ENCODE results near the gene TMED7. TPM values are rescaled to one million over a fixed set of nuclear protein-coding genes. Genes with fewer than 3 reads are reported as not detected.

Gene TMED7
- total RNA-seq, 1 donor from 2014 or later: 113 TPM

DNA sequence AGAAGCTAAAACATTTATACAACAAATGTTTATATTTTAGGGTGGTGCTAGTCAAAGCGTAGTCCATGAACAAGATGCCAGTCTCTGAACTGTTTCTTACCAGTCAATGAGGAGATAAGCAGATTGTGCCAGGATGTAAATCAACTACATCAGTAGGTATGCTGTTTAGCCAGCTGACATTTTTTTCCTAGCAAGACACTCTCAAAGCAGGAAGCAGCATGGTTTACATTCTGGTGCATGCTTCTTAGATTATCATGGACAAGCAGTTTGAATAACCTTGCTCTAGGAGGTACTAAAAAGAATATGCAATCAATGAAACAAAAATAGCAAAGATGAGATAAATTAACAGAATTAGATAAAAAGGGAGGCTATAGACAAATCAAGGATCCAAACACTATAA lies 40.6 kb downstream of the TMED7 start:
- no peak for ATAC-seq
- no peak for DNase-seq (ENCODE audit: low spot score)

DNA sequence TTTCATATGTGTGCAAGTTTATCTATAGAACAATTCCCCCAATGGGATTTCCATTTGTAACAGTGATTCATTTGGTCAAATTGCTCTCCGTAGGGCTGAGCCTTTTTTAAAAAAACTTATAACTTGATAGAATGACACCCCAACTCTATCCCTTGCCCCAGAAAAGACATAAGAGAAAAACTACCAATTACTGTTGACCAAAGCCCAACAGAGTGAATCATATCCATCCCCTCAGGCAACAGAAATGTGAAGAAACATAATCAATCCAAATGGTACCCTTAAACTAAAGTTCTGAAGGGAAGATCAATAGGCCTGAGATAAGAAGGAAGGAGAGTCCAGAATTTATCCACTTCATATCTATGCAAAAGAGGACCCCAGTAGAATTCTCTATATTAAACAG lies 41.3 kb downstream of the TMED7 start:
- no peak for DNase-seq (ENCODE audit: low spot score)
- ATAC-seq: no peak

DNA sequence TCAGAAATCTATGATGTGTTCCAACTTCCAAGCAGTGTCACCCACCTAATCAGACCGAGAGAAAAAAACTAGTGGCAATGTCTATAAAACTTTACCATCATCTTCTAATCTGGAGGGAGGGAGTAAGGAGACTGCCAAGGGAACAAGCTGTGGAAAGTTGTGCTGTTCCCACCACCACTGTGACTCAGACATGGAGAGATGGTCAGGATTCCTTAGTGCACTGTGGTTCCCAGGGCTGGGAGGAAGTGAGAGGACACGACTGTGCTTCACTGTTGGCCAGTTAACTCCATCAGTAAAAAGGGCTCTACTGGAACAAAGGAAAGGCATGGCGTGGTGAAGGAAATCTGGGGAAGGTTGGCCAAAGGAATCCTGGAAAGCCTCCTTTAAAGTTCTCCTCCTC lies 42.4 kb downstream of the TMED7 start:
- no peak for DNase-seq (ENCODE audit: low spot score)
- ATAC-seq: no peak

DNA sequence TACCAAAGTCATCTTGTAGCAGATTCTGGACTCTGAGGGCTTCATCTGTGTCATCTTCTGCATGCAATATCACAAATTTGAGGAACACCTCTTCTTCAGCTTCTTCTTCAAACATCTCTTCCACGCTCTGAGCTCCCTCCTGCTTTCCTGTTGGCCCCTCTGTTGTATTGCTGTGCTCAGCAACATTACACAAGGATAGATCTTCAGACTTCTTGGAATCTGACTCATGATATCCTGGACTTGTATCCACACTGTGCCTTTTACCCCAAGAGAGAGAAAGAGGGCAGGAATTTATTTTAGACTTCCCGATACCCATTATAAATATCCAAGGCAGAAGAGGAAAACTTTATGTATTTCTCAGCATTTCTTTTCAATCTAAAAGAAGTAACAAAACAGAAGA lies 44.9 kb downstream of the TMED7 start:
- ATAC-seq (no peak), DNase-seq (ENCODE audit: low spot score) (no peak)

DNA sequence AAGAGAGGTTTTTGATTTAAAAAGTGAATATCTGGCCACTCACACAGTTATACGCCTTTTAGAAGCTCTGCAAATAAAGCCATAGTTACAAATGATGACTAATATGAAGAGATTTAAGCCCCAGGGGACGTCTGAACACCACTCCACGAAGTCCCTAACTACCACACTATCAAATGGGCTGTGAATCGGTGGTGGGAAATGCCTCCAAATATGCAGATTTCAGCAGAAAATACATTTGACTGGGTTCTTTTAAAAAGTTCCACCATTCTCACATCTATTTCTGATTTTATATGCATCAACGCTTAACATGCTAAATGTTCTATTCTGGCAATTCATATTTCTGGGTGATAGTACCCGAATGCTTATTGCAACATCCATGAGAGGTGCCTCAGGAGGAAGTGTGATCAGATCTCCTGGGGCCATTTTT lies 46.1 kb downstream of the TMED7 start:
- DNase-seq (ENCODE audit: low spot score) (no peak), ATAC-seq (no peak)

DNA sequence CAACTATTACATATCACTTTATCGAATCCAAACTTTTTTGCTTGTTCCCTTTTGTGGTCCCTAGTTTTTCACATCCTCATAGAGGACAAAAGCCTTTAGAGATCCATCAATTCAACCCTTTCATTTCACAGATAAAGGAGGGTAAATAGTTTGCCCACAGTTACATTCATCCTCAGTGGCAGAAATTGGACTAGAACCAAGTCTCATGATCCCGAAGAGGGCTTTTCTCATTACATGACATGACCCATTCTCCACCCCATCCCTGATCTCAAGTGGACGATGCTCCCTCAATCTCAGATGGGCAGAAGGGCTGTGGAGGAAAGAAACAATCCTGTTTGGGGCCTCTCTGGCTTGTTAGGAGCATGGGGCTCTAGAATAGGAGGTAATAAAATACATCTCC lies 46.6 kb downstream of the TMED7 start:
- no peak for ATAC-seq
- no peak for DNase-seq (ENCODE audit: low spot score)

DNA sequence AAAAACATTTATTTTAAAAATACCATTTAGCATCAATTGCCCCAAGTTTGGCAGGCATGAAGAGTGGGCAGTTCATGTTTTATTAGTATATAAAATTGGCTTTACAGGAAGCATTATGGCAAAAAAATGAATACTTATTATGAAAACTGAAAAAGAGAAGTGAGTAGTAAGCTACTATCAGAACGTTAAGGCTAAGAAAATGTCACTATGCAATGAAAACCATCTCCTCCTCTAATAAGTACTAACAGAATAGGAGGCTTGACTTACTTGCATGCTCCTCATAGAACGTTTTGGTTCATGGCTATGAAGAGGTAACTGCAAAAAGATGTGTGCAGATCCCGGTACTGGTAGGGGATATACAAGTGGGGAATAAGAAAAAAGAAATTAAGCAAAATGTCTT lies 47.2 kb downstream of the TMED7 start:
- DNase-seq (ENCODE audit: low spot score): no peak
- no peak for ATAC-seq

DNA sequence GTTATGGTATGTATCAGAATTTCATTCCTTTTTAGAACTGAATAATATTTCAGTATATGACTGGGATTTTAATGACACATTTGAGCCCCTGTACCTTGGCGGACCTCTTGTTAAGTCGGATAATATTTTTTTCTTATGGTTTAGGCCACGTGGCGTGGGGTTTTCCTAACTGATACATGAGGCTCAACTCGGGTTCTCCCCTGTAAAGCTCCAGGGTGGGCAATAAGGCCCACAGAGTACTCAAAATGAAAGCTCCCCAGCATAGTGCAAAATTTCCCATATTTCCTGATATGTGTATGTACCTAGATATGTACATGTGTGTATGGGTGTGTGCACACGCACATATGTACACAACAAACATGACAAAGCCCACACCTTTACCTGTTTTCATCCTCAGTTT lies 48.1 kb downstream of the TMED7 start:
- ATAC-seq: no peak
- no peak for DNase-seq (ENCODE audit: low spot score)

DNA sequence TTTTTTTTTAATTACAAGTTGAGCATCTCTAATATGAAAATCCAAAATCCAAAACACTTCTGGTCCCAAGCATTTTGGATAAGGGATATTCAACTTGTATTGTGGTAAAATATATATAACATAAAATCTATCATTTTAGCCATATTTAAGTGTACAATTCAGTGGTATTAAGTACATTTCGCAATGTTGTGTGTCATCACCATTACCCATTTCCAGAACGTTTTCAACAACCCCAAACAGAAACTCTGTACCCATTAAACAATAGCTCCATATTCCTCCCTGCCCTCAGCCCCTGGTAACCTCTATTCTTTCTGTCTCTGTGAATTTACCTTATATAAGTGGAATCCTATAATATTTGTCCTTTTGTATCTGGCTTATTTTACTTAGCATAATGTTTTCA lies 48.5 kb downstream of the TMED7 start:
- DNase-seq (ENCODE audit: low spot score) (no peak), ATAC-seq (no peak)

DNA sequence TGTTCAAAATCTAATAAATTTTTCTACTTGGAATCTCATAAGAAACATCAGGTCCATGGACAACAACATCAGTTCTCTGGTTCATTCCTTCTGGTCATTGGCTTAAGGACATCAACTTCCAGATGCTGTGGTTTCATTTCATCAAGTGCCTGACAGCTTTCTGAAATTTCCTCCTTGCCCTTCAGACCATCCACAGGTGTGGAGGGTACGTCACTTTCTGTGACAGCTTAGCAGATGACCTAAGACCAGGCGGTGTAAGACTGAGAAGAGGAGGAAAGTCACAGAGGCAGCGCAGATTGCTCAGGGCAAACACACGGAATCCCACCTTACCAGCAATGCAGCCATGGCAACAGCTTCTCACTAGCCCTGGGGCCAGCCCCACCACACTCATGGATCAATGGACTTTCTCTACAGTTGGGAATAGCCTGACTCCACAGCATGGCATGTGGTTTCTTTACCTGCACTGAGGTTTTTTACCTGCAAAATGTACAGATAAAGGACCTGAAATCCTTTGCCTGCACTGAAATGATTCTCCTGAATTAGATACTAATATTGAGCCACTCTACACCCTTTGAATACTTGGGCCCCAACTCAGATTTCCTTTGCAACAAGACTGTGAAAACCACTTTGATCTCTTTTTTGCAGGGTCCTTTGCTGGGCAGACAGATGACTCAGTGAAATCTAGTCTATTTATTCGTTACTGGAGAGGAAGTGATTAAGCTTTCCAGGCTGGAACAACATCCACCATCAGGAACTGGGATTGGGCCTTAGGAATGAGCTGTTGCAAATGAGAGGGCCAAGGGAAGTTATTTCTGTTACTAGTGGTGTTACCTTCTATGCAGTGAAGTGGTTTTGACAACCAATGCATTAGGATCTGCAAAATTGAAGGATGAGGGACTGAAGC lies 50.4 kb downstream of the TMED7 start:
- DNase-seq (ENCODE audit: low spot score) (no peak), ATAC-seq (no peak)

DNA sequence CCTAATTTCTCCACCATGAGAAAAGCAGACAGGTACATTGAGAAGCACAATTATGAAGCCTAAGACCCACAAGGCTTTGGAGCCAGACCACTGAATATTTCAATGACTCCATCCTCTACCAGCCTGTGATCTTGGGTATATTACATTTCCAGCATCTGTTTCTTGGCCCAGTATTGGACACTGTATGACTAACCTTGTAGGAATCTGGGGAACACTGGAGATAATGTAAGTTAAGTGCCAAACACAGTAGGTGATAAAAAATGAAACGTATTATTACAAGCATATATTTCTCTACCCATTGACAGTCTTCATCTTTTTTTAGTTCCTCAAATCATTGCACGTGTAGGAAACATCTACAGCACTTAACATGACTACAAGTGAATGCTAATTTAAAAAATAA lies 52.7 kb downstream of the TMED7 start:
- no peak for DNase-seq (ENCODE audit: low spot score)
- ATAC-seq: no peak

DNA sequence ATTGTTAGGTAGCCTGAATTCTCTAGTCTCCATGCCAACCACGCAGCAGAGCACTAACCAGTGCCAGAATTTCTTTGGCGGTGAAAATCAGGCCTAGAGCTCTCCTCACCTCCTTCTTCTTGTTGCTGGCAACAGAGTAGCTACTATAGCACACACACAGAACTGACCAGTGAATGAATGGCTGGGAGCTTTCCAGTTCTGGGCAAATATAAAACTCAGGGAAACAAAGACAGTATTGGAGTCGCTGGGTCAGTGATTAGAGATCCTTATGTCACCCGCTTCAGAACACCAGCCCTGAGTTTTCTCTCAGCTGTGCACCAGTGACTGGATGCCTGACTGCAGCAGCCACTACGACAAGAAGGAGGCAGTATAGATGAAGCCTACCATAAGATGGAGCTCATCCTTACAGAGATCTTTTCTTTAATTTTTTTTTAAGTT lies 54.4 kb downstream of the TMED7 start:
- no peak for ATAC-seq
- DNase-seq (ENCODE audit: low spot score): no peak

DNA sequence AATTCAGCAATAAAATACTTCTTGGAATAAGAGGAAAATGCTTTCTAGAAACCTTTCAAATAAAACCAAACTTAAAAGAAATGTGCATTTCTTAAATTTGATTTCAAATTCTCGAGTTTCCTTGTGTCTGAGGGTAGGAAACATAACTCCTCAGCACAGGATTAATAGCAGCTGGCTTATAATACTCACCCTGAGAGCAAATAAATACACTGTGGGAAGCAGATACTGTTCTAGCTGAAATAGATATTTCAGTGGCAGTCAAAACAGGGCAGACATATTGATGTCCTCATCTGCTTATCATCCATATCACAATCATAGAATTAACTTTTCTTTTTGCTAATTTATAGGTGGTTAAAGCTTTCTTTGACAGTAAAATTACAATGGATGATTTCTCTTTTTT lies 57.2 kb downstream of the TMED7 start:
- ATAC-seq (no peak), DNase-seq (ENCODE audit: low spot score) (no peak)

DNA sequence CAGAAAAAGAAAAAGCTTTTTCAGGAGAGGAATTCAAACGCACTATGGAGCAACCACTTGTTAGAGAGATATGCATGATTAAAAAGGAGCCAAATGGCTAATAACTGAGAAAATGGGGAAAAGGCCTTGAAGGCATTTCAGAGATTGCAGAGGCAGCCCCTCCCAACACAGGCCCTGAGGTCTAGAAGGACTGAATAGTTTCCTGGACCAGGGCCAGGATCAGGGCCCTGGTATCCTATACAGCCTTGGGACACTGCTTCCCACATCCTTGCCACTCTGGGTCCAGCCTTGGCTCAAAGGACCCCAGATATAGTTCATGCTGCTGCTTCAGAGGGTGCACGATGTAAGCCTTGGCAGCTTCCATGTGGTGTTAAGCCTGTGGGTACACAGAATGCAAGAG lies 60.6 kb downstream of the TMED7 start:
- DNase-seq (ENCODE audit: low spot score): no peak

More for the DNA sequence above, 60.6 kb downstream of the TMED7 start:
- ATAC-seq: no peak

Other genes with a start within 250 kb of the TMED7 start
- gene FEM1C, start 81.3 kb downstream of the TMED7 start, total RNA-seq: 7.6 TPM
- gene TICAM2, start 23.6 kb downstream of the TMED7 start, total RNA-seq: 2.1 TPM
- gene CDO1, start 190.6 kb upstream of the TMED7 start, total RNA-seq: 130 TPM
- gene ATG12, start 215.5 kb upstream of the TMED7 start, total RNA-seq: 17.0 TPM
- gene AP3S1, start 215.9 kb upstream of the TMED7 start, total RNA-seq: 36.6 TPM